Measurements from ENCODE around the gene CTAGE8.
"Not testable (repeated sequence)": the region's sequence is repeated elsewhere in the genome, so short reads cannot be mapped to it uniquely, and the experiment has no call there.

CTAGE8 gene

GRCh38 chr7:144256112-144256511 is 13.0 kb downstream of the CTAGE8 start:
- no peak for DNase-seq (ENCODE audit: low spot score)

- no peak for DNase-seq (ENCODE audit: low spot score)
Measured at GRCh38 chr7:144255471-144255897, 13.6 kb downstream of the CTAGE8 start.

DNA sequence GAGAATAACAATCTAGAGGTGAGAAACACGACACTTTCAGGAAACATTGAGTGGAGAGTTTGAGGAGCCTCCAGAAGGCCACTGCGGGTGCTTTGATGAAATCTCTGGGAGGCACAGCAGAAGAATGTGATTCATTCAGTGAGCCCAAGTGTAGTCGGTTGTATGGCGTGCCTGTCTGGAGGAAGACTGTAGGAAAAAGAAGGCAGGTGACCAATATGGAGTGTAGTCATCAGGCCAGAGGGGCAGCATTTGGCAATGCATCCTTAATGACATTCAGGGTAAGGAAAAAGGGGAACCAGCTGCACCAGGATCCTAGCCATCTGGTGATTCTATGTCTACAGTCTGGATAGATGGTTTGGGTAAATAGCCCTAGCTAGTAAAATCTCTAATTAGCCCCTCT is 16.8 kb downstream of the CTAGE8 start:
- DNase-seq (ENCODE audit: low spot score) = not testable (repeated sequence)

GRCh38 chr7:144247674-144248330 is 21.3 kb downstream of the CTAGE8 start:
- not testable (repeated sequence) for DNase-seq (ENCODE audit: low spot score)

DNA sequence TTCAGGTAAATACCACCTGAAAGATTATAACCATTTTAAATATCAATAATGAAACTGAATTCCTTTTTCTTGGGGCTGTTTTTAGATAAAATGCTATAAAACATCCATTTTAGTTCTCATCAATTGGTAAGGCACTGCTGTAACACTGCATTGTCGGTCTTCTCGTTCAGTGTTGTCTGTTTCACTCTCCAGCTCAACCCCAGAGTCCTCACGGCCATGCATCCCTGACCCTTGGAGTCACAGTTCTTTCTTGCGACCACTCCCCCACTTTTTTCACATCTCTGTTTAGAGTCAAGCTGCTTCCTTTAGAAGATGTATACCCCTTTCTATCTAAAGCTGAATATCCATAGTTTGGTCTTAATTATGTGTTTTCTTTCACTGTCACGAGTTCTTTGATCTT is 22.1 kb downstream of the CTAGE8 start:
- not testable (repeated sequence) for DNase-seq (ENCODE audit: low spot score)

- DNase-seq (ENCODE audit: low spot score) = not testable (repeated sequence)
Measured at GRCh38 chr7:144245372-144245771, 23.7 kb downstream of the CTAGE8 start.

DNA sequence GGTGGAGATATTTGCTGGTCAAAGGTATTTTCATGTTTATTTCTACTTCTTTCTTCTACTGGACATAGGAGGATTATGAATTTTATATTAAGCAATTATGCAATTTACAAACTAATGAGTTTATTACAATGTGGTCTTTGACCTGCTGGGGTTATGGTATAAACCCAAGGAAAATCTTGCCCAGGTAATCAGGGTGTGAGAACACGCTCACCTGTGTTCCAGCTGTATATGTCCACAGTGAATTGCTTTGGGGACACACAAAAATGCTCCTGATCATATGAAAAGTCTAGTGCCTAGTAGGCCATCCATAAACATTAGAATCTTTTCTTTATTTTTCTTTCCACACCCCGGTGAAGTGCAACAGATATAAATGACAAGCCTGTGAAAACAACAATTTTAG is 29.7 kb downstream of the CTAGE8 start, which contains the start of gene OR2A42:
Gene OR2A42 (minus strand): TSS at position 241 of the 400 bp plus-strand sequence. CDS start 6,762 bp downstream, outside the sequence.
- not testable (repeated sequence) for DNase-seq (ENCODE audit: low spot score)

DNA sequence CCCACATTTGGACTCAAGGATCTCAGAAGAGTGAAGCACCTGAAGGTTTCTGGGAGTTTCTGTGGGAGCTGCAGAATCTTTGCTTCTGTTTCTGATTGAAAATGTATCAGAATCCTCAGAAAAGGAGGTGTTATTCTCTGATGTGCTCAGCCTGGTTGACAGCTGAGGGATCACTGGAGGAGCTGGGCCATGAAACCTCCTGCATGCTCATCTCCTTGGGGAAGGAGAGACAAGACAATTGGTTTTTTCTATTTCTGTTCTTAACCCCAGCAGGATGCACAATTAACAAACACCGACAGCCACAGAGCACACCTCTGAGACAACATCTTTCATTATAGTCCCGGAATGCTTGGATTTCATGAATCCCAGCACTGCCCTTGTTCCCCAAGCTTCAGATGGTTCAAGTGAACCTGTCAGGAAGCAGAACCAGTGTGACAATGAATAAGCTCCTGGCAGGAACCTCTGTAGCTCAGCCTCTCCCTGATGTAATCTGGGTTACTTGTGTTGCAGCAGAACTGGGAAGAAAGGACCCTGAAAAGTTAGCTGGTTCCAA is 30.5 kb downstream of the CTAGE8 start:
- DNase-seq (ENCODE audit: low spot score) = not testable (repeated sequence)

DNA sequence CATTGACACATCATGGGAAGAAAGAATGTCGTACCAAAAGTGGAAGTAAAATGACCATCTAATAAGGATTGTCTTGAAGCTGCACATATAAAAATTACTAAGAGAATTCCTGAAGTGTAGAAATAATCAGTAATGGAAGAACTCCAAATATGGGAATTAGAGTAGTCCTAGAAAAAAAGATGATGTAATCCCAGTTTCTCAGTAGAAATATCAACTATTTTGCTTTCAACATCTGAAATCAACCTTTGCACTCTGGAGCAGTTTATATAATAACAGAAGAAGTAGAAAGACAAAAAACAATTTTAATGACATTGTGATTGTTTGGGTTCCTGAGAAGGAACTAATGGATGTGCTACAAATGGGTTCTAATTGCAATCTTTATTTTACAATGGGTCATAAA is 36.0 kb downstream of the CTAGE8 start:
- DNase-seq (ENCODE audit: low spot score) = not testable (repeated sequence)

DNA sequence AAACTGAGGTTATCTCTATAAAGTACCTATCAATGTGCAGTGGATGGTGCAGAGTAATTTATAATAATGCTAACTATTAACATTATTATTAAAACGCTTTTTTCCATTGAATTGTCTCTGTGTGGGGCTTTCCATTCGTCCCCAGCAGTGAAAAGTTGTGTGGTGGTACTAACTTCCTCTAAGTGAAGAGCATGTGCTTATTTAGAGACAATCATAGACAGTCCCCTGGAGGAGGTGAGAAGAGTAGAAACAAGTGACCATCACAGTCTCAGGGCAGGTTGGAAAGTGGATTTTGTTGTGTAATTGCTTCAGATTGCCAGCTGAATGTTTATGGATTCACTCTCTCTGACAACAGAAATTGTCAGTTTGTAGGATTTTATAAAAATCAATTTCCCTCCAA is 38.1 kb downstream of the CTAGE8 start:
- DNase-seq (ENCODE audit: low spot score) = not testable (repeated sequence)

- not testable (repeated sequence) for DNase-seq (ENCODE audit: low spot score)
Measured at GRCh38 chr7:144228810-144229209, 40.3 kb downstream of the CTAGE8 start.

GRCh38 chr7:144226866-144227265 is 42.2 kb downstream of the CTAGE8 start:
- not testable (repeated sequence) for DNase-seq (ENCODE audit: low spot score)

DNA sequence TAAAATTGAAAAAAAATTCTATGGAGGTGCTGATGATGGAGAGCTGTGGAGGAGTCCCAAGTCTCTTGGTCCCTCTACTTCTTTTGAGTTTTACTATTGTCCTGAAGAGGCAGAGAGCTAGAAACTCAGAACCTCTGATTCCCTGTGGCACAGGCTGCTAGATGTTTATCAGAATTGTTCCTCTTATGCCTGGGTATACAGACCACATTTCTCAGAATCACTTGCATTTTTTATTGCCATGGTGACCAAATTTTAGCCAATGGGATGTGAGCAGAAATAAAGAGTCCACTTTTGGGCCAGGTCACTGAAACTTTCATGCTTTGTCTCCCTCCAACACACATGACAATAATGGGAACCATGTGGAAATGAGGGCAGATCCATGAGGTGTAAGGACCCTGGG is 45.4 kb downstream of the CTAGE8 start:
- not testable (repeated sequence) for DNase-seq (ENCODE audit: low spot score)

GRCh38 chr7:144220531-144220930 is 48.6 kb downstream of the CTAGE8 start:
- not testable (repeated sequence) for DNase-seq (ENCODE audit: low spot score)

DNA sequence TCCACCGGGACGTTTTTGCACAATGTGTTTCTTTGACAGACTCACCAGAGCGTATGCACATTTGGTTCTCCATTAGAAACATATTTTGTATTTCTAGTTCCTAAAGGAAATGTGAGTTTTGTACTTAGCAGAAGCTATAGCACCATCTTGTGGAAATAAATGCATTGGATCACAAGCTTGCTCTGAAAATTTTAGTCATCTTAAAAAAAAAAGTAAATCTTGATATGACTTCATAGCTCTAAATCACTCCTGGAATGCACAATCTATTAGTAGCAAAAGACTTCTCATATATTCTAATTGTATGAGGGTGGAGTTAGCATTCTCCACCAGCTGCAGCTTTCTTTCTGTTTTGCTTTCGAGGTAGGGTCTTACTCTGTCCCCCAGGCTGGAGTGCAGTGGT is 49.9 kb downstream of the CTAGE8 start:
- not testable (repeated sequence) for DNase-seq (ENCODE audit: low spot score)

DNA sequence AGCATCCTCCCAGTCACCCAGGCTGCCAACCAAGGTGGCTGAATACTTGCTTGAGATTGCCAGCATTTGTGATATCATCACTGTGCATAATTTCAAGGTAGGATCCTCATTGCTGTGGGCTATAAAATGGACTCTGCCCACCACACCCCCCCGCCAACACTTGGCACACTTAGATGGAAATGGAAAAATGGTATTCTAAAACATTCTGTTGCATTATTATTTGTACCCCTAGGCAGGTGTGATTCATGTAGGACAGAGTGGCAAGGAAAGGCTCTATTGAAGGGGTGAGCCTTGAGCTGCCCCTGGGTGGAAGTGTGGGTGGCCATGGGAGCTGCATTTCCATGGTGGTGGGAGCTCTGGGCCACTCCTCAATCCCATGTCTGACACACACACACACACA is 50.5 kb downstream of the CTAGE8 start:
- DNase-seq (ENCODE audit: low spot score) = not testable (repeated sequence)

DNA sequence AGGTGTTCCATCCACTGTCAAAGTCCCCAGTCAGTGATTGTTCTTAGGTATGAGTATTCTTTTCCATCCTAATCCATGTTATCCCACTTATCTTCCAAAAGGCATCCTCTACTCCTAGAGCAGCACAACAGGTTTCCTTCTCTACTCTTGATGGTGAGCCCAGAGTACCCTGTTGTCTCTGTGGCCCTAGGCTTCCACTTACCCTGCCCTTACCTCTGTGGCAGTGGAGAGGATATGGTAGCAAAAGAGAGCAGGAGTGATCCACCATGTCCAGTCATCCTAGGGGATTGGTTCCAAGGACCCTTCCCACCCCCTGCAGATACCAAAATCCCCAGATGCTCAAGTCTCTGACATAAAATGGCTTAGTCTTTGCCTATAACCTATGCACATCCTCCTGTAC is 51.9 kb downstream of the CTAGE8 start:
- not testable (repeated sequence) for DNase-seq (ENCODE audit: low spot score)

Measured in LoVo (cell line).